Spleen (tissue), 7 donors: Measurements from ENCODE around the gene CFAP20DC.

Experiments
- POLR2A ChIP-seq, 3 donors: fragments of 450-650 bp; IDR thresholded peaks; one replicate each; pipeline ENCODE4 v1.5.1; 2017; ENCODE audit warnings: antibody characterized with exemption in 3 of 3, mild to moderate bottlenecking in 1 of 3
- POLR2AphosphoS5 ChIP-seq, 3 donors: sonication (generic); formaldehyde crosslinking; IDR thresholded peaks; one replicate each; pipeline ENCODE4 v1.5.1; 2017; ENCODE audit warnings: antibody characterized with exemption in 3 of 3
- TF ChIP-seq, protein P1 (sequence below), 11 experiments: fragments of 200-600 bp in 7 of 11; fragments of 450-650 bp in 4 of 11; sonication (generic) in 4 of 11; IDR thresholded peaks in 8 of 11; conservative IDR thresholded peaks in 3 of 11; 1 replicate in 7 of 11; 2 replicates in 4 of 11; pipeline versions ENCODE4 v1.4.0 to v1.8.0; 2016 to 2021; ENCODE audit warnings: antibody characterized with exemption in 11 of 11, inconsistent platforms in 4 of 11, mild to moderate bottlenecking in 1 of 11
- donor health status: DM: no; HTN: no; CAD: no; lungs with moderate emphysema.
- donor health status: DM: no; HTN: no; CAD: no.
- donor health status: DM: no; HTN: no; CAD: no.

DNA sequence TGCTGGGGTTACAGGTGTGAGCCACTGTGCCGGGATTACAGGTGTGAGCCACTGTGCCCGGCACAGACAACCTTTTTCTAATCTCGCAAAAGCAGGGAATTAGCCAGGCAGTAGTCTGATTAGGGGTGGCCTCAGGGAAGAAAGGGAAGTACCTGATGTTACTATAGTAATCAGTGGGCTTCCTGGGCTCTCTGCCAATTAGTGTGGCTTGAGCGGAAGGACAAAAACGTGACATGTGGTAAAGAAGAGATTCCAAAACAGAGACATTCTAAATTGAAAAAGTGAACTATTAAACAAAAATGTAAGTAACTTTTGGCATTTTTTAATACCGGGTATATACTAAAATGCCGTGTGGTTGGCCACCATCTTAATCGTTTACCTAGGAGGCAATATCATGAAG lies 48.1 kb downstream of the CFAP20DC start:
- TF ChIP-seq POLR2AphosphoS5 (IDR thresholded peaks at IDR 0.05) (no peak), POLR2A (IDR thresholded peaks at IDR 0.05) (no peak)
- TF ChIP-seq, protein P1, sequence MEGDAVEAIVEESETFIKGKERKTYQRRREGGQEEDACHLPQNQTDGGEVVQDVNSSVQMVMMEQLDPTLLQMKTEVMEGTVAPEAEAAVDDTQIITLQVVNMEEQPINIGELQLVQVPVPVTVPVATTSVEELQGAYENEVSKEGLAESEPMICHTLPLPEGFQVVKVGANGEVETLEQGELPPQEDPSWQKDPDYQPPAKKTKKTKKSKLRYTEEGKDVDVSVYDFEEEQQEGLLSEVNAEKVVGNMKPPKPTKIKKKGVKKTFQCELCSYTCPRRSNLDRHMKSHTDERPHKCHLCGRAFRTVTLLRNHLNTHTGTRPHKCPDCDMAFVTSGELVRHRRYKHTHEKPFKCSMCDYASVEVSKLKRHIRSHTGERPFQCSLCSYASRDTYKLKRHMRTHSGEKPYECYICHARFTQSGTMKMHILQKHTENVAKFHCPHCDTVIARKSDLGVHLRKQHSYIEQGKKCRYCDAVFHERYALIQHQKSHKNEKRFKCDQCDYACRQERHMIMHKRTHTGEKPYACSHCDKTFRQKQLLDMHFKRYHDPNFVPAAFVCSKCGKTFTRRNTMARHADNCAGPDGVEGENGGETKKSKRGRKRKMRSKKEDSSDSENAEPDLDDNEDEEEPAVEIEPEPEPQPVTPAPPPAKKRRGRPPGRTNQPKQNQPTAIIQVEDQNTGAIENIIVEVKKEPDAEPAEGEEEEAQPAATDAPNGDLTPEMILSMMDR (IDR thresholded peaks at IDR 0.05 in 8 of 11, conservative IDR thresholded peaks at IDR 0.05 in 3 of 11) = no peak
